A549 treated with CpdA at 1 μM for 4 hours (cell line): ENCODE data around the gene ENTPD8. TPM values are rescaled to one million over a fixed set of nuclear protein-coding genes. Genes with fewer than 3 reads are reported as not detected.

Experiments used
- total RNA-seq: library from RNA; stranded (reverse); fragments of 200-300 nt; extraction: Qiagen RNA extraction; gene quantifications from 5 replicates; pipeline ENCODE4 v1.2.3, GENCODE V29; 2022; ENCODE audit warnings: low read depth

Gene ENTPD8
- total RNA-seq: 0.21 to 0.52 TPM (median 0.28 TPM) in 5 replicates

GRCh38 chr9:137441289-137441934, at the start of gene ENTPD8:
ENTPD8 (minus strand) TSS chr9:137441357; CDS start chr9:137438285, 3,072 bp downstream.

GRCh38 chr9:137459152-137459600, 18.0 kb upstream of the ENTPD8 start, which contains the start of gene NSMF:
NSMF (minus strand) TSS chr9:137459334; CDS start chr9:137459102, 232 bp downstream.

GRCh38 chr9:137422604-137423513, 18.3 kb downstream of the ENTPD8 start, which contains the start of the genes EXD3 and NOXA1:
EXD3 (minus strand) TSS chr9:137423162; CDS start chr9:137395357, 27,805 bp downstream.
NOXA1 (plus strand) TSS chr9:137423393; CDS start chr9:137423530, 137 bp downstream.

Other genes with a start within 250 kb of the ENTPD8 start
- 5.6 to 11.1 TPM (median 10.3 TPM) in 5 replicates for gene TPRN, start 240.6 kb downstream of the ENTPD8 start, total RNA-seq
- 32.9 to 47.1 TPM (median 45.3 TPM) in 5 replicates for gene TMEM203, start 235.7 kb downstream of the ENTPD8 start, total RNA-seq
- 15.2 to 19.1 TPM (median 16.4 TPM) in 5 replicates for gene NDOR1, start 235.7 kb downstream of the ENTPD8 start, total RNA-seq
- 1.1 to 2.4 TPM (median 1.9 TPM) in 5 replicates for gene RNF208, start 219.1 kb downstream of the ENTPD8 start, total RNA-seq
- 3.3 to 5.0 TPM (median 4.0 TPM) in 5 replicates for gene CYSRT1, start 216.2 kb downstream of the ENTPD8 start, total RNA-seq
- gene RNF224, start 213.9 kb downstream of the ENTPD8 start, total RNA-seq: 0.10 to 0.24 TPM (median 0.20 TPM) in 5 replicates
- 0.07 to 0.13 TPM (median 0.08 TPM) in 5 replicates for gene SLC34A3, start 210.5 kb downstream of the ENTPD8 start, total RNA-seq
- 595 to 818 TPM (median 736 TPM) in 5 replicates for gene TUBB4B, start 200.1 kb downstream of the ENTPD8 start, total RNA-seq
- gene STPG3, start 190.1 kb downstream of the ENTPD8 start, total RNA-seq: not detected in 5 replicates
- 42.8 to 63.0 TPM (median 54.8 TPM) in 5 replicates for gene NELFB, start 186.0 kb downstream of the ENTPD8 start, total RNA-seq
- 17.8 to 30.2 TPM (median 27.4 TPM) in 5 replicates for gene TOR4A, start 163.6 kb downstream of the ENTPD8 start, total RNA-seq
- gene NRARP, start 139.1 kb downstream of the ENTPD8 start, total RNA-seq: 2.7 to 7.1 TPM (median 5.4 TPM) in 5 replicates
- 6.1 to 7.4 TPM (median 6.9 TPM) in 5 replicates for gene EXD3, start 18.2 kb downstream of the ENTPD8 start, total RNA-seq
- gene NOXA1, start 18.0 kb downstream of the ENTPD8 start, total RNA-seq: 1.0 to 1.5 TPM (median 1.5 TPM) in 5 replicates
- 30.9 to 45.8 TPM (median 39.2 TPM) in 5 replicates for gene NSMF, start 18.0 kb upstream of the ENTPD8 start, total RNA-seq
- gene PNPLA7, start 109.0 kb upstream of the ENTPD8 start, total RNA-seq: 0.54 to 0.97 TPM (median 0.84 TPM) in 5 replicates
- 45.9 to 90.8 TPM (median 83.7 TPM) in 5 replicates for gene MRPL41, start 110.5 kb upstream of the ENTPD8 start, total RNA-seq
- 25.6 to 29.8 TPM (median 28.8 TPM) in 5 replicates for gene DPH7, start 137.6 kb upstream of the ENTPD8 start, total RNA-seq
- 35.5 to 55.2 TPM (median 51.4 TPM) in 5 replicates for gene ZMYND19, start 149.2 kb upstream of the ENTPD8 start, total RNA-seq
- 23.2 to 28.8 TPM (median 26.7 TPM) in 5 replicates for gene ARRDC1, start 164.3 kb upstream of the ENTPD8 start, total RNA-seq
- 39.0 to 45.3 TPM (median 41.6 TPM) in 5 replicates for gene EHMT1, start 177.6 kb upstream of the ENTPD8 start, total RNA-seq